Common myeloid progenitor, CD34-positive (primary cell): ENCODE measurements around the gene LCN10.

Experiments
- CTCF ChIA-PET: fragments of 350-600 bp; sonication (Branson Sonifier 250); formaldehyde crosslinking; loops from one replicate; lab custom pipeline; 2021; ENCODE audit warnings: antibody characterized with exemption; lab: Charles Lee
- POLR2A ChIA-PET: fragments of 350-600 bp; sonication (Branson Sonifier 250); formaldehyde crosslinking; loops from one replicate; lab custom pipeline; 2021; ENCODE audit warnings: antibody characterized with exemption; lab: Charles Lee
- DNase-seq, 3 donors: peaks; one replicate each; pipeline versions ENCODE4 v3.0.0 to v3.0.0-alpha.2; 2013
- H3K27ac ChIP-seq, 2 experiments: 1 replicate in 1 of 2; 2 replicates in 1 of 2; pipeline ENCODE4 v1.7.0; 2013; ENCODE audit warnings: inconsistent platforms in 2 of 2, low read length in 2 of 2, mild to moderate bottlenecking in 2 of 2, low read depth in 1 of 2, moderate library complexity in 1 of 2; ENCODE audit not compliant: severe bottlenecking in 2 of 2, insufficient read depth in 1 of 2, poor library complexity in 1 of 2
- H3K27me3 ChIP-seq, 5 experiments: replicated peaks in 2 of 5; 1 replicate in 3 of 5; 2 replicates in 2 of 5; pipeline versions ENCODE4 v1.6.1 to v1.7.0; 2013; ENCODE audit warnings: low read length in 4 of 5, mild to moderate bottlenecking in 2 of 5, moderate library complexity in 2 of 5, inconsistent platforms in 1 of 5; ENCODE audit not compliant: insufficient read depth in 5 of 5, control insufficient read depth in 4 of 5
- H3K36me3 ChIP-seq, 4 experiments: 1 replicate in 2 of 4; 2 replicates in 2 of 4; pipeline versions ENCODE4 v1.6.1 to v1.7.0; 2013; ENCODE audit warnings: low read length in 3 of 4, control low read depth in 1 of 4, mild to moderate bottlenecking in 1 of 4; ENCODE audit not compliant: control insufficient read depth in 4 of 4, insufficient read depth in 4 of 4
- H3K4me1 ChIP-seq, 4 experiments: 1 replicate in 3 of 4; 2 replicates in 1 of 4; pipeline versions ENCODE4 v1.6.1 to v1.7.1; 2013; ENCODE audit warnings: low read length in 3 of 4, mild to moderate bottlenecking in 3 of 4, control low read depth in 1 of 4, inconsistent platforms in 1 of 4, moderate library complexity in 1 of 4; ENCODE audit not compliant: control insufficient read depth in 4 of 4, insufficient read depth in 4 of 4; ENCODE audit errors: control extremely low read depth in 1 of 4
- H3K4me3 ChIP-seq, 7 experiments: 1 replicate in 4 of 7; 2 replicates in 3 of 7; pipeline versions ENCODE4 v1.5.1 to v1.7.0; 2013; ENCODE audit warnings: mild to moderate bottlenecking in 7 of 7, low read length in 6 of 7, moderate library complexity in 6 of 7, inconsistent platforms in 2 of 7, low read depth in 2 of 7, control low read depth in 1 of 7; ENCODE audit not compliant: insufficient read depth in 4 of 7, control insufficient read depth in 1 of 7; ENCODE audit errors: extremely low read depth in 1 of 7
- H3K9me3 ChIP-seq, 5 experiments: 1 replicate in 4 of 5; 2 replicates in 1 of 5; pipeline versions ENCODE4 v1.6.1 to v1.7.1; 2013; ENCODE audit warnings: low read length in 4 of 5, mild to moderate bottlenecking in 2 of 5, inconsistent platforms in 1 of 5, low read depth in 1 of 5, moderate library complexity in 1 of 5; ENCODE audit not compliant: control insufficient read depth in 4 of 5, insufficient read depth in 2 of 5; ENCODE audit errors: control extremely low read depth in 1 of 5
- WGBS: methylation state at CpG from one replicate; pipeline ENCODE4 v1.1.5; 2013; ENCODE audit not compliant: insufficient coverage; 5-methylcytosine and 5-hydroxymethylcytosine counted together

LCN10 gene

GRCh38 chr9:136746155-136746490 lies 3.4 kb upstream of the LCN10 start:
- WGBS, result 50% methylated on average over 2 of the region's 22 CpGs
- peak in 2 of 3 donors; percentile 58 to 76 for DNase-seq

GRCh38 chr9:136745389-136746154 lies 2.8 kb upstream of the LCN10 start:
- H3K4me1 ChIP-seq, result peaks cover 0 to 71% (median 54%) of the 10 kb centered on the region in 4 experiments
- ChIA-PET CTCF (interaction anchor here (1.2 to 5.3 kb wide), 6 partner anchors 11 to 116 kb away, joined by 3 to 38 read pairs (median 4); no protein-coding TSS in a partner anchor), POLR2A (interaction anchor here (2.2 kb wide), 1 partner anchor 17 kb away, joined by 17 read pairs; no protein-coding TSS in a partner anchor)
- DNase-seq, result no peak
- no peak overlapping the region for H3K4me3 ChIP-seq
- peaks cover 0 to 2% (median 0%) of the 10 kb centered on the region in 5 experiments for H3K27me3 ChIP-seq
- H3K27ac ChIP-seq, result no peak overlapping the region
- no peaks in the 10 kb centered on the region for H3K36me3 ChIP-seq
- 93% methylated on average over 17 of the region's 23 CpGs for WGBS
- H3K9me3 ChIP-seq, result no peaks in the 10 kb centered on the region

More at GRCh38 chr9:136746155-136746490, 3.4 kb upstream of the LCN10 start:
- peak overlapping the region in 1 of 7 experiments; percentile 10 for H3K4me3 ChIP-seq
- CTCF ChIA-PET, result interaction anchor here (1.3 to 5.3 kb wide), 3 partner anchors 11 to 25 kb away, joined by 3 to 38 read pairs (median 3); no protein-coding TSS in a partner anchor
- H3K36me3 ChIP-seq, result no peaks in the 10 kb centered on the region
- POLR2A ChIA-PET, result no interaction called here
- H3K4me1 ChIP-seq, result peaks cover 0 to 66% (median 50%) of the 10 kb centered on the region in 4 experiments
- H3K27ac ChIP-seq, result no peak overlapping the region
- H3K9me3 ChIP-seq, result peaks cover 0 to 2% (median 0%) of the 10 kb centered on the region in 5 experiments
- peaks cover 0 to 2% (median 0%) of the 10 kb centered on the region in 5 experiments for H3K27me3 ChIP-seq

GRCh38 chr9:136744773-136745172 lies 2.0 kb upstream of the LCN10 start:
- H3K27me3 ChIP-seq, result peaks cover 0 to 2% (median 0%) of the 10 kb centered on the region in 5 experiments
- peaks cover 0 to 65% (median 52%) of the 10 kb centered on the region in 4 experiments for H3K4me1 ChIP-seq
- peak in 1 of 3 donors; percentile 50 for DNase-seq
- ChIA-PET POLR2A (interaction anchor here (2.2 kb wide), 1 partner anchor 17 kb away, joined by 17 read pairs; no protein-coding TSS in a partner anchor), CTCF (interaction anchor here (1.2 to 5.3 kb wide), 5 partner anchors 12 to 115 kb away, joined by 3 to 38 read pairs (median 4); no protein-coding TSS in a partner anchor)
- no peaks in the 10 kb centered on the region for H3K9me3 ChIP-seq
- no peaks in the 10 kb centered on the region for H3K36me3 ChIP-seq
- H3K27ac ChIP-seq, result no peak overlapping the region
- H3K4me3 ChIP-seq, result no peak overlapping the region
- 98% methylated on average over 7 of the region's 18 CpGs for WGBS

- H3K27me3 ChIP-seq, result peaks cover 0 to 2% (median 0%) of the 10 kb centered on the region in 5 experiments
- CTCF ChIA-PET, result interaction anchor here (1.2 to 5.3 kb wide), 4 partner anchors 10 to 18 kb away, joined by 4 to 38 read pairs (median 6); no protein-coding TSS in a partner anchor
- POLR2A ChIA-PET, result interaction anchor here (2.2 kb wide), 1 partner anchor 15 kb away, joined by 17 read pairs; no protein-coding TSS in a partner anchor
- no peak overlapping the region for H3K27ac ChIP-seq
- H3K36me3 ChIP-seq, result no peaks in the 10 kb centered on the region
- H3K9me3 ChIP-seq, result no peaks in the 10 kb centered on the region
- no peak for DNase-seq
- H3K4me3 ChIP-seq, result no peak overlapping the region
- WGBS, result 95% methylated on average over 16 of the region's 16 CpGs
- H3K4me1 ChIP-seq, result peaks cover 0 to 55% (median 42%) of the 10 kb centered on the region in 4 experiments
Measured at GRCh38 chr9:136743639-136744211, 985 bp upstream of the LCN10 start.

DNA sequence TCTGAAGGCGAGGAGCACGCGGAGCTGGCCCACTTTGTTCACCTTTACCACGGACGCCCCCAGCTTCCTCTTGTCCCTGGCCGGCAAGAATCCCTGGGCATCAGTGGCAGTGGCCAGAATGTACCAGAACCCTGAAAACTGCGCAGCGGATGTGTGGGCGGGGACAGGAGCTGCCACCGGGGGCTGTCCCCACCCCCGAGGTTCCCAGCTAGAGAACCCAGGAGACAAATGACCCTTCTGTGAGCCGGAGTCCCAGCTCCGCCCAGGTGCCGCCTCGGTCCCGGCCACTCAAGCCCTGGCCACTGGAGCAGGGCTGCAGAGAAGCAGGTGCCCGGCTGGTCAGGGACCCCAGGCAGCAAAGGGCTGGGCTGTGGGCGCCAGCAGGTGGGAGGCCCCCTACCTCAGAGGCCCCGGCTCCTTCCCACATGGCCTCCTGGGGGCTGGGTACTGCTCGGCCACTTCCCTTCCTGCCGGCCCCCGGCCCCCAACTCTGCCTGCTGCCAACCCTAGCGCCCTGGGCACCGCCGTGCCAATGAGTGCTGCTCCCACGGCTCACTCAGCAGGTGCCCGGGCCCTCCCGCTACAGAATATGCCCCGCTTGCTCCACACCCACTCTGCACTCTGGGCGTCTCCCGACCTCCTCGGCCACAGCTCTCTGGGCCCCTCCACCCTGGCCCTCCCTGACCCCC lies 713 bp downstream of the LCN10 start:
- Histone ChIP-seq H3K4me3 (peak overlapping the region in 5 of 7 experiments; percentile 1 to 59 (median 36)), H3K9me3 (no peaks in the 10 kb centered on the region), H3K36me3 (no peaks in the 10 kb centered on the region), H3K27ac (no peak overlapping the region), H3K27me3 (peaks cover 0 to 2% (median 0%) of the 10 kb centered on the region in 5 experiments), H3K4me1 (peaks cover 0 to 39% (median 32%) of the 10 kb centered on the region in 4 experiments)
- ChIA-PET POLR2A (interaction anchor here (1.0 to 1.9 kb wide), 2 partner anchors 14 to 23 kb away, joined by 5 to 14 read pairs; no protein-coding TSS in a partner anchor), CTCF (interaction anchor here (0.7 to 3.6 kb wide), 7 partner anchors 8 to 46 kb away, joined by 3 to 24 read pairs (median 3); no protein-coding TSS in a partner anchor)
- no peak for DNase-seq
- WGBS, result 8% methylated on average over 28 of the region's 32 CpGs
